ENCODE results near the gene AIG1. TPM values are rescaled to one million over a fixed set of nuclear protein-coding genes. Genes with fewer than 3 reads are reported as not detected.

The AIG1 gene
- total RNA-seq, 1 donor = 70.9 TPM

- H3K9me3 ChIP-seq (ENCODE audit: low read depth, low read length) = peaks cover 2% of the 10 kb centered on the region
- H3K27ac ChIP-seq (ENCODE audit: low read depth, low read length) = no peak overlapping the region
- H3K79me2 ChIP-seq (ENCODE audit: insufficient read depth, low read length) = no peaks in the 10 kb centered on the region
- H4K20me1 ChIP-seq (ENCODE audit: insufficient read depth, low read length) = no peaks in the 10 kb centered on the region
- no peak overlapping the region for H3K4me3 ChIP-seq (ENCODE audit: insufficient read depth, low read length)
- no peak overlapping the region for H2AFZ ChIP-seq (ENCODE audit: low read length)
- TF ChIP-seq CTCF (IDR thresholded peaks at IDR 0.05; ENCODE audit: extremely low read depth, low read depth, low read length) = no peak
- no peaks in the 10 kb centered on the region for H3K4me1 ChIP-seq (ENCODE audit: insufficient read depth, low read length)
- no peaks in the 10 kb centered on the region for H3K27me3 ChIP-seq (ENCODE audit: insufficient read depth, low read length)
- no peak for DNase-seq (ENCODE audit: insufficient read length, low spot score, missing footprints)
- no peaks in the 10 kb centered on the region for H3K36me3 ChIP-seq (ENCODE audit: insufficient read depth, low read length)
- no peak overlapping the region for H3K4me2 ChIP-seq (ENCODE audit: insufficient read depth, low read length)
Observed at GRCh38 chr6:143357561-143358255, 297.0 kb downstream of the AIG1 start.

GRCh38 chr6:143361536-143362191 is 301.0 kb downstream of the AIG1 start:
- H3K4me2 ChIP-seq (ENCODE audit: insufficient read depth, low read length) = no peak overlapping the region
- no peak for TF ChIP-seq CTCF (IDR thresholded peaks at IDR 0.05; ENCODE audit: extremely low read depth, low read depth, low read length)
- no peaks in the 10 kb centered on the region for H3K9me3 ChIP-seq (ENCODE audit: low read depth, low read length)
- H3K36me3 ChIP-seq (ENCODE audit: insufficient read depth, low read length) = no peaks in the 10 kb centered on the region
- no peaks in the 10 kb centered on the region for H3K4me1 ChIP-seq (ENCODE audit: insufficient read depth, low read length)
- H3K79me2 ChIP-seq (ENCODE audit: insufficient read depth, low read length) = no peaks in the 10 kb centered on the region
- DNase-seq (ENCODE audit: insufficient read length, low spot score, missing footprints) = no peak
- no peak overlapping the region for H3K4me3 ChIP-seq (ENCODE audit: insufficient read depth, low read length)
- H4K20me1 ChIP-seq (ENCODE audit: insufficient read depth, low read length) = no peaks in the 10 kb centered on the region
- H2AFZ ChIP-seq (ENCODE audit: low read length) = no peak overlapping the region
- H3K27ac ChIP-seq (ENCODE audit: low read depth, low read length) = no peak overlapping the region
- no peaks in the 10 kb centered on the region for H3K27me3 ChIP-seq (ENCODE audit: insufficient read depth, low read length)

- DNase-seq (ENCODE audit: insufficient read length, low spot score, missing footprints) = no peak
- no peaks in the 10 kb centered on the region for H3K79me2 ChIP-seq (ENCODE audit: insufficient read depth, low read length)
- H3K27ac ChIP-seq (ENCODE audit: low read depth, low read length) = no peak overlapping the region
- H4K20me1 ChIP-seq (ENCODE audit: insufficient read depth, low read length) = no peaks in the 10 kb centered on the region
- H3K4me2 ChIP-seq (ENCODE audit: insufficient read depth, low read length) = no peak overlapping the region
- no peaks in the 10 kb centered on the region for H3K4me1 ChIP-seq (ENCODE audit: insufficient read depth, low read length)
- H3K4me3 ChIP-seq (ENCODE audit: insufficient read depth, low read length) = no peak overlapping the region
- no peak for TF ChIP-seq CTCF (IDR thresholded peaks at IDR 0.05; ENCODE audit: extremely low read depth, low read depth, low read length)
- H2AFZ ChIP-seq (ENCODE audit: low read length) = no peak overlapping the region
- H3K9me3 ChIP-seq (ENCODE audit: low read depth, low read length) = no peaks in the 10 kb centered on the region
- H3K27me3 ChIP-seq (ENCODE audit: insufficient read depth, low read length) = no peaks in the 10 kb centered on the region
- no peaks in the 10 kb centered on the region for H3K36me3 ChIP-seq (ENCODE audit: insufficient read depth, low read length)
Observed at GRCh38 chr6:143362192-143362558, 301.5 kb downstream of the AIG1 start.

GRCh38 chr6:143363299-143363698 is 302.6 kb downstream of the AIG1 start:
- no peak overlapping the region for H3K4me2 ChIP-seq (ENCODE audit: insufficient read depth, low read length)

More at GRCh38 chr6:143363299-143363698, 302.6 kb downstream of the AIG1 start:
- no peak for TF ChIP-seq CTCF (IDR thresholded peaks at IDR 0.05; ENCODE audit: extremely low read depth, low read depth, low read length)
- Histone ChIP-seq H2AFZ (ENCODE audit: low read length) (no peak overlapping the region), H3K4me1 (ENCODE audit: insufficient read depth, low read length) (peaks cover 2% of the 10 kb centered on the region), H3K4me3 (ENCODE audit: insufficient read depth, low read length) (no peak overlapping the region), H4K20me1 (ENCODE audit: insufficient read depth, low read length) (no peaks in the 10 kb centered on the region), H3K27me3 (ENCODE audit: insufficient read depth, low read length) (no peaks in the 10 kb centered on the region), H3K9me3 (ENCODE audit: low read depth, low read length) (no peaks in the 10 kb centered on the region), H3K79me2 (ENCODE audit: insufficient read depth, low read length) (no peaks in the 10 kb centered on the region), H3K27ac (ENCODE audit: low read depth, low read length) (no peak overlapping the region), H3K36me3 (ENCODE audit: insufficient read depth, low read length) (no peaks in the 10 kb centered on the region)
- DNase-seq (ENCODE audit: insufficient read length, low spot score, missing footprints) = no peak
